ENCODE measurements around the gene MTG1.
"Not testable (repeated sequence)": the region's sequence is repeated elsewhere in the genome, so short reads cannot be mapped to it uniquely, and the experiment has no call there.

MTG1 gene

DNA sequence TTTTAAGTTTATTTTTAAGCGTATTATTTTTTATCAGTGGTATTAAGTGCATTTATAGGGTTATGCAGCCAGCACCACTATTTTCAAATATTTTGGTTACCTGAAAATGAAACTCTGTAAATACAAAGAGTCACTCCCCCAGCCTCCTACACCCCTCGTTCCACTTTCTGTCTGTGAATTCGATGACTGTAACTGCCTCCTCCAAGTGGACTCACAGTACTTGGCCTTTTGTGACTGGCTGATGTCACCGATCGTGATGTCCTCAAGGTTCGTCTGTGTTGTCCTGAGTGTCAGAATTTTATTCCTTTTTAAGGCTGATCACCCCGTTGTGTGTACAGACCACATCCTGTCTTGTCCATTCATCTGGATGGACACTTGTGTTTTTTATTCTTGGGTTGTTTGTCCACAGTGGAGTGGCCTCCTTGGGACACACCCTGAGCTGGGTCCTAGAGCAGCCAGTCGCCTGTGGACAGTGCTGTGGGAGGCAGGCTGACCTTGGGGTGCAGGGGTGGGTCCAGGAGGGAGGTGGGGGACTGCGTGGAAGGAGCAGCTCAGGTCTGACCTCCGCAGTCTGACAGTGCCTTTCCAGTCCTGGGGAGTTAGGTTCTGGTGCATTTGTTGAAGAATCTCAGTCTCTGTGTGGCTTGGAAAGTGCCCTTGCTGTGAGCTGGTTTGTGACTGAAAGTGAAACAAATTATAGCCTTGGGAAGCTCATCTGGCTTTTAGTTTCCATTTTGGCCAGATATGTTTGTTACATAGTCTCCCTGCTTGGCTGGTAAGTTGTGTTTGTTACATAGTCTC, 6.9 kb downstream of the MTG1 start:
- no peak for DNase-seq (ENCODE audit: low spot score)

DNA sequence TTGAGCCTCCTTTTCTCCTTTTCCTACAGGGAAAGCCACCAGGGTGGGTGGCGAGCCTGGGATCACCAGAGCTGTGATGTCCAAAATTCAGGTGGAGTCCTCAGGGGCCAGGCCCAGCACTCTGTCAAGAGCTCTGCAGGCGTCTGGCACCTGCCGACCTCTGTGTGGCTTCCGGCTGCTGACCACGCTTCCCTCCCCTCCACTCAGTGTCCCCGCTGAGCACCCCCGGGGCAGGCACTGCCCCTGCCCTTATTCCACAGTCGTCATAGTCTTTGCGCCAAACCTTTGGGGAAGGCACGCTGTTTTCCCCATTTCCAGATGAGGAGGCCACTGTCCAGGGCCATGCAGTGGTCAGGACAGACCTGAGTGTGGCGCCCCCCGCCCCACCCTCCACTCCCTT, 7.5 kb downstream of the MTG1 start:
- DNase-seq (ENCODE audit: low spot score), result no peak

DNA sequence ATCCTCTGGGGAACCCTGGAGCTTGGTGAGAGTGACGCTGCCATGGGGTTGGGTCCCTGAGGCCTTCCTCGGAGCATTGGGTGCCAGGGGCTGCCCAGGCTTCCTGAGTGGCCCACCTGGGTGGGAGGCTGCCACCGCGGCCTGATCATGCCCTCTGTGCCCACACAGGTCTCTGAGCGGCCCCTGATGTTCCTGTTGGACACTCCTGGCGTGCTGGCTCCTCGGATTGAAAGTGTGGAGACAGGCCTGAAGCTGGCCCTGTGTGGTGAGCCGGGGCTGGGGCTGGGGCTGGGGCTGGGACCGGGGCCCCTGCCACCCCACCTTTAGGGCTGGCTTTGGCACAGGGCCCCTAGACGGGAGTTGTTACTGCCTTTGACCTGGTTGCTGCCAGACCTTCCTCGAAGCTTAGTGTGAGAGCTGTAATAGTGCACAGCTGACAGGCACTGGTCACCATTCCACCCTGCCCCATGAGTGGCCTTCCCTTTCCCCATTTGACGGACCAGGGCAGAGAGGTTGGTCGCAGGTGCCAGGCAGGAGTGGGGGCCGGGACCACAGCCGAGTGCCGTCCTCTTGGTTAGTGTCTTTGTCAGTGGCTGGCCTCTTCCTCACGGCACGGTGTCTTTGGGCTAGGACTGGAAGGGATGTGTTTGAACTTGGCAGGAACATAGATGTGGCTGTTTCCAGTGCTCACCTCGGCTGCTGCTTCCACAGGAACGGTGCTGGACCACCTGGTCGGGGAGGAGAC, 8.2 kb downstream of the MTG1 start:
- no peak for DNase-seq (ENCODE audit: low spot score)

DNA sequence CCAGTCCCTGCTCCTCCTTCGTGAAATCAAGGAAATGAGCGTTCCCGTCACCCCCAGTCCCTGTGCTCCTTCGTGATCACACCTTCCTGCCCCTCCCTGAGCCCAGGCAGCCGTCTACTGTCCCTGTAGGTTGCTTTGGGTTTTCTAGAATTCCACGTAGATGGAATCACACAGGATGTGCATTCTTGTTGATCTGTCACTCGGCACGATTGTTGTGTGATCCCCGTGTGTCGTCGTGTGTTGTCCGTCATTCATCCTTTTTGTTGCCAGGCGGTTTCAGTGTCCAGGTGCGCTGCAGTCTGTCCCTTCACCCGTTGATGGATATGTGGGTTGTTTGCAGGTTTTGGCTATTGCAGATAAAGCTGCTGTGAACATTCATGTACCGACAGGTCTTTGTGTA, 9.4 kb downstream of the MTG1 start:
- no peak for DNase-seq (ENCODE audit: low spot score)

DNA sequence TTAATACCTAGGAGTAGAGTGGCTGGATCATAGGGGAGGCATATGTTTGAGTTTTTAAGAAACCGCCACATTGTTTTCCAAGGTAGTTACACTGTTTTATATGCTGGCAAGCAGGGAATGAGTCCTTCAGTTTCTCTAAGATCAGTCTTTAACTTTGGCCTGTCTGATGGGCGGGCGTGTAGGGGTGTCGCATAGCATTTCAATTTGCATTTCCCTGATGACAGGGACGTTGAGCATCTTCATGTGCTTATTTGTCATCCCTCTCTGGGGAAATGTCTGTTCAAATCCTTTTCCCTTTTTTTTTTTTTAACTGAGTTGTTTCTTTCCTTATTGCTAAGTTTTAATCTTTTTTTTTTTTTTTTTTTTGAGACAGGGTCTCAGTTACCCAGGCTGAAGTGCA, 9.8 kb downstream of the MTG1 start:
- DNase-seq (ENCODE audit: low spot score), result no peak

DNA sequence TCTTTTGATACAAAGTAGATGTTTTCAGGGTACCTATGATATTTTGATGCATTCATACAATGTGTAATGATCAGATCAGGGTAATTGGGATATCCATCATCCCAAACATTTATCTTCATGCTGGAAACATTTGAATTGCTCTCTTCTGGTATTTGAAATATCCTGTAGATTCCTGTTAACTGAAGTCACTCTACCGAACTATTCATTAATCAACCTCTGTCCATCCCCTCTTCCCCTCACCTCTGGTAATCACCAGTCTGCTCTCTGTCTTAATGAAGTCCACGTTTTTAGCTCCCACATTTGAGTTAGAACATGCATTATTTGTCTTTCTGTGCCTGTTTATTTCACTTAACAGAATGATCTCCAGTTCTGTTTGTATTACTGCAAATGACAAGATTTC, 11.3 kb downstream of the MTG1 start:
- DNase-seq (ENCODE audit: low spot score), result no peak

DNA sequence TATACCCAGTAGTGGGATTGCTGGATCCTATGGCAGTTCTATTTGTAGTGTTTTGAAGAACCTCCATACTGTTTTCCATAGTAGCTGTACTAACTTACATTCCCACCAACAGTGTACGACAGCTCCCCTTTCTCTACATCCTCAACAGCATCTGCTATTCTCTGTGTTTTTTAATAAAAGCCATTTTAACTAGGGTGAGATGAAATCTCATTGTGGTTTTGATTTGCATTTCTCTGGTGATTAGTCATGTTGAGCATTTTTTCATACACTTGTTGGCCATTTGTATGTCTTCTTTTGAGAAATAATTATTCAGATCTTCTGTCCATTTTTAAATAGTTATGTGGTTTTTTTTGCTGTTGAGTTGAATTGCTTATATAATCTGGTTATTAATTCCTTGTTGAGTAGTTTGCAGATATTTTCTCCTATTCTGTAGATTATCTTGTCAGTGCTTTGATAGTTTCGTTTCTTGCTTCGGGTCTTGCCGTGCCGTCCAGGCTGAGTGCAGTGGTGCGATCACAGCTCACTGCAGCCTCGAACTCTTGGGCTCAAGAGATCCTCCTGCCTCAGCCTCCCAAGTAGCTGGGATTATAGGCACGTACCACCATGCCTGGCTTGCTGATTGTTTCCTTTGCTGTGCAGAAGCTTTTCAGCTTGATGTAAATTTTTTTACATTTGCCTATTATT, 12.0 kb downstream of the MTG1 start:
- no peak for DNase-seq (ENCODE audit: low spot score)

DNA sequence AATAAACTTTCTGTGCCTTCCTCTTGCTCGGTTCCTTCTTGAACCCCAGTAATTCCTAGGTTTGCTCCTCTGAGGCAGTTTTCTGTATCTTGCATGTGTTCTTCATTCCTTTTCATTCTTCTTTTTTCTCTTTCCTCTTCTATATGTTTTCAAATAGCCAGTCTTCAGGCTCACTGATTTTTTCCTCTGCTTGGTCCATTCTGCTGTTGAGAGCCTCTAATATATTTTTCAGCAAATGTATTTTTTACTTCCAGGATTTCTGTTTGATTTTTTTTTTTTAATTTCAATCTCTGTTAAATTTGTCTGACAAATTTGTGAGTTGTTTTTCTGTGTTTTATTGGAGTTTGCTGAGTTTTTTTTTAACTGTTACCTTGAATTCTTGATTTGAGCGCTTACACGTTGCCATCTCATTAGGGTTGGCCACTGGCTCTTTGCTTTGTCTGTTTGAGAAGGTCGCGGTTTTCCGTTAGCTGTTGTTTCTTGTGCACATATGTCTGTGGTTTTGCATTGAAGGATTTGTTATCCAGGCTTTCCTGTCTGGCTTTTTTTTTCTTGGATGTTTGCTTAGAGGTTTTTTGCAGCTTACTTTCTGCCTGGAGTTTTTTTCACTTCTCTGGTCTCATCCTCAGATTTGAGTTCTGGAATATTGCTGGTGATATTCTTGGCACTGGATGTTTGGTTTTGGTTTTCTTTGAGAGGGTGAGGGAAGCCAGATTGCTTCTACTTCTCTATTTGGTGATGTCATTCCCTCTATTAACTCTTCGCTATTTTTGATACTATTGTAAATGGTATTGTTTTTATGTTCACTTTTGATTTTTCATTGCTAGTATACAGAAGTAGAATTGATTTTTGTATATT, 17.8 kb downstream of the MTG1 start:
- DNase-seq (ENCODE audit: low spot score), result no peak

DNA sequence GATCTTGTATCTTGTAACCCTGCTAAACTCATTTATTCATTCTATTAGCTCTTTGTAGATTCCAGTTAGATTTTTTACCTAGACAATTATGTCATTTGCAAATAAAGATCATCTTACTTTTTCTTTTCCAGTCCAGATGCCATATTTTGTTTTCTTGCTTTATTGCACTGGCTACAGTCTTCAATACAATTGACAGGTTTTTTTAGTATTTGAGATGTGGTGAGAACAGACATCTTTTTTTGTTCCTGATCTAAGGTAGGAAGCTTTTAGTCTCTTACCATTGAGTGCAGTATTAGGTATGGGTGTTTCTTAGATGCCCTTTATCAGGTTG, 18.4 kb downstream of the MTG1 start:
- DNase-seq (ENCODE audit: low spot score), result no peak

DNA sequence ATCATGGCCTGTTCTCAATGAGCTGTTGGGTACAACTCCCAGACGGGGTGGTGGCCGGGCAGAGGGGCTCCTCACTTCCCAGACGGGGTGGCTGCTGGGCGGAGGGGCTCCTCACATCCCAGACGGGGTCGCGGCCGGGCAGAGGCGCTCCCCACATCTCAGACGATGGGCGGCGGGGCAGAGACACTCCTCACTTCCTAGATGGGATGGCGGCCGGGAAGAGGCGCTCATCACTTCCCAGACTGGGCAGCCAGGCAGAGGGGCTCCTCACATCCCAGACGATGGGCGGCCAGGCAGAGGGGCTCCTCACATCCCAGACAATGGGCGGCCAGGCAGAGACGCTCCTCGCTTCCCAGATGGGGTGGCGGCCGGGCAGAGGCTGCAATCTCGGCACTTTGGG, 20.4 kb downstream of the MTG1 start:
- not testable (repeated sequence) for DNase-seq (ENCODE audit: low spot score)

DNA sequence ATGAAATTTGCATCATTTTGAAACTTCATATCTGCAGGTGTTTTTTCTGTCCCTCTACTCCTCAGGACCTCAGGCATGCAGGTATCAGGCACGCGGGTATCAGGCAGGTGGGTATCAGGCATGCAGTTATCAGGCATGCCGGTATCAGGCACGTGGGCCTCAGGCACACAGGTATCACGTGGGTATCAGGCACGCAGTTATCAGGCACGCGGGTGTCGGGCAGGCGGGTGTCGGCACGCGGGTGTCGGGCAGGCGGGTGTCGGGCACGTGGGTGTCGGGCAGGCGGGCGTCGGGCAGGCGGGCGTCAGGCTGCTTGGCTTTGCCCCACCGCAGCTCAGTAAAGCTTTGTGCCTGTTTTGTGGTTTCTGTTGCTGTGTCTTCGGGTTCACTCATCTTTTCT, 21.8 kb downstream of the MTG1 start:
- no peak for DNase-seq (ENCODE audit: low spot score)

DNA sequence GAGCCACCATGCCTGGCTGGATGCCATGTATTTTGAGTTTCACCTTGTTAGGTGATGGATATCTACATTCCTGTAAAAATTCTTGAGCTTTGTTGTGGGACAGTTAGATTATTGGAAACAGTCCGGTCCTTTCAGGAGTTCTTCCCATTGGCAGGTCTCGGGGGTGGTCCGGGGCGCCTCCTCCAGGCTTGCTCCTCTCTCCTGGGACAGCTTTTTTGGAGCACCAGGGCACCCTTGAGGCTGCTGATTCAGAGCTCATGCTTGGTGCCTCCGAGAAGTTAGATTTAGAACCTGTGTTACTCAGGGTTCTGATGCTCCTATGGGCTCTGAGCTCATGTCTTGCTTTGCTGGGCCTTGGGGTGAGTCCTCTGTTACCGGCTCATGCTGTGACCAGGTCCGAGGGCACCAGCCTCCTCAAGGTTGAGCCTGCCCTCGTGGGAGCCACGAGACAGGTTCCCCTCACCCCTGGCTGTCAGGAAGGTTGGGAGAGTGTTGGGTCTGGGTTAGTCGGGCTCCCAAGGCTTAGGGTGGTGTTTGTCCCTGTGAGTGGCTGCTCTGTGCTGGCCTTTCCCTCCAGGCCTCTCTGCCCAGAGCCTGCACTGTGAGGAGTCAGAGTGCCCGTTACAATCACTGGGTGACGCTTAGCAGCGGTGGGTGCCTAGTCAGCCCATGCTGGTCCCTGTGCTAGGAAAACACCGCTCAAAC, 24.5 kb downstream of the MTG1 start:
- no peak for DNase-seq (ENCODE audit: low spot score)

DNA sequence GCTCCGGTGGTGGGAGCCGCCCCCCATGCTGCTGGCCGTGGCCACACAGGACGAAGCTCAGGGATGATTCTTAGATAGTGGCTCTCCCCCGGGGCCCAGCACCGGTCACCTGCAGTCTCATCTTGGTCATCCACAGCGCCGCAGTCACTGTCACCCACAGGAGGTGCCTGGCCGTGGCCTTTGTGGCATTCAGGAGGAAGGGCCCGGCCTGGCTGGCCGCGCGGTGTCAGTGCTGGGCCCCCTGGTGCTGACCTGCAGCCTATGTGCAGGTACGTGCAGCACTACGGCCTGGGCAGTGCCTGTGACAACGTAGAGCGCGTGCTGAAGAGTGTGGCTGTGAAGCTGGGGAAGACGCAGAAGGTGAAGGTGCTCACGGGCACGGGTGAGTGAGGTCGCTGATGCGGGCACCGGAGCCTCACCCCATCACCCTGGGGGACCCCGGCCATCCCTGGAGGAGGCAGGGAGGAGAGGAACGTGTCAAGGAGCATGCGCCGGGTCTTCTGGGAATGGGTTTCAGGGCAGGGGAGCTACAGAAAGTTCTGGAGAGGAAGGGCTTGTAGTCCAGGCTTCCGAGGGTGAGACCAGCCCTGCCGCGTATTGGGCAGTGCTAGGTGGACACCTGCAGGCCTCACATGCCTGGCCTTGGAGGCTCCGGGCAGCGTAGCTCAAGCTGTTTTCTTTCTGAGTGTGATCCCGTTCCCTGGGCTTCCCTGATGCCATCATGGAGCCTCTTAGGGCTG, 25.4 kb downstream of the MTG1 start:
- DNase-seq (ENCODE audit: low spot score), result no peak

DNA sequence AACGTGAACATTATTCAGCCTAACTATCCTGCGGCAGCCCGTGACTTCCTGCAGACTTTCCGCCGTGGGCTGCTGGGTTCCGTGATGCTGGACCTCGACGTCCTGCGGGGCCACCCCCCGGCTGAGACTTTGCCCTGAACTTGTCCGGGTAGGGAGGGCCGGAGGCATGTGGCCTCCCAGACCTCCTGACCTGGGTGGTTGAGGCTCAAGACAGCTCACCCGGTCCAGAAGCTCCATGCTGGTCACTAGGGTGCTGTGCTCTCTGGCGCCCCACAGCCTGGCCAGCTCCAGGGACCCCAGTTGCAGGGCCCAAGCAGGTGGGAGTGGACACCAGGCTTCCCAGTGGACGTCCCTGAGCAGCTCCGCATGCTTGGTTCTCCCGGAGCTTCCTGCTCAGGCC, 26.1 kb downstream of the MTG1 start:
- no peak for DNase-seq (ENCODE audit: low spot score)

DNA sequence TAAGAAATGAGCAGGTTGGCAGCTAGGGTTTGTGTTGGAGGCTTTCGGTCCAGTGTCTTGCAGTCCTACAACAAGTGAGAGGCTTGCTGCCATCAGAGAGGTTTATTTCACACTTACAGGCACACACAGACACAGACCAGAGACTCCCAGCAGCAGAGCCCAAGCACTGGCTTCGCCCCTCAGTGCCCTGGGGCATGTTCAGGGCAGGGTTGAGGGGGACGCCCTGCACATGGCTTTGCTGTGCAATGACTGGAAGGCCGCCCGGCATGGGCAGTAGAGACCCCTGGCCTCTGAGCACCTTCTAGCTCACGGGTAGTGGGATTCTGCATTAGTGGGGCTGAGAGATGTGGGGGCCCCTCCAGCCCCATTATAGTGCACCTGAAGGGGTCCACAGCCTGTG, 26.6 kb downstream of the MTG1 start:
- DNase-seq (ENCODE audit: low spot score), result no peak

DNA sequence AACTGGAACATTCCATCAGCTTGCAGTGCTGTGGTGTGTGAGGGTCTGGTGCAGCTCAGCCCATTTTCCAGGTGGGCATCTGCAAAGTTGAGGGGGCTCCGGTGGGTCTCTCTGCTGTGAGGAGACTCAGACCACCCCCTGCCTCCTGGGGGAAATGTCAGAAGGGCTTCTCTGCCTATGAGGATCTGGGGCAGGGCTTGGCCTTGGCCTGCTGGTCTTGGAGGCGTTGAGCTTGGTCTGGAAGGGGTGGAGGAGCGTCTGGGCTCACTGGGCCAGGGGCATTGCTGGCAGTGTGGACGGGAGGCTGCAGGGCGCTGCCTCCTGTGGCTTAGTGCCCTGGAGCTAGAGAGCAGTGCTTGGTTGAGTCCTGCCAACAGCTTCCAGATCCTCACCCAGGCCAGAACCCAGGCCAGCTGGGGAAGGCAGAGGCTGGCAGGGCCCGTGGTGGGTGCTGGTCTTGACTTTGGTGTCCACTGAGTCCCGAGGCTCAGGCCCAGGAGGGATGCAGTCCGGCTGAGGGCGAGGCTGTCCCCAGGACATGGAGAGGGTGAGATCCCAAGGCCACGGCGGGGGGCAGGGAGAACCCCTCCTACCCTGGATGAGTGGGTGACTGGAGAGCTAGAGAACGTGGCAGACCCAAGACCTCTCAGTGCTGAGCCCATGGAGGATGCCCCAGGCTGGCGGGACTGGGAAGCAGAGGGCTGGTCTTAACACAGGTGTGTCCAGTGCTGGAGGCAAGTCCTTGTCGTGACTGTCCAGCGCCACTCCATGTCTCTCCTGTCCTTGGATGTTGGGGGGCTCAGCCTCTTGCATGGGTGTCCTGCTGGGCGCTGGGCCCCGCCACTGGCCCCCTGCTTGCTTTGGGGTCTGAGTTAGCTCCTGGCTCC, 27.6 kb downstream of the MTG1 start:
- no peak for DNase-seq (ENCODE audit: low spot score)

DNA sequence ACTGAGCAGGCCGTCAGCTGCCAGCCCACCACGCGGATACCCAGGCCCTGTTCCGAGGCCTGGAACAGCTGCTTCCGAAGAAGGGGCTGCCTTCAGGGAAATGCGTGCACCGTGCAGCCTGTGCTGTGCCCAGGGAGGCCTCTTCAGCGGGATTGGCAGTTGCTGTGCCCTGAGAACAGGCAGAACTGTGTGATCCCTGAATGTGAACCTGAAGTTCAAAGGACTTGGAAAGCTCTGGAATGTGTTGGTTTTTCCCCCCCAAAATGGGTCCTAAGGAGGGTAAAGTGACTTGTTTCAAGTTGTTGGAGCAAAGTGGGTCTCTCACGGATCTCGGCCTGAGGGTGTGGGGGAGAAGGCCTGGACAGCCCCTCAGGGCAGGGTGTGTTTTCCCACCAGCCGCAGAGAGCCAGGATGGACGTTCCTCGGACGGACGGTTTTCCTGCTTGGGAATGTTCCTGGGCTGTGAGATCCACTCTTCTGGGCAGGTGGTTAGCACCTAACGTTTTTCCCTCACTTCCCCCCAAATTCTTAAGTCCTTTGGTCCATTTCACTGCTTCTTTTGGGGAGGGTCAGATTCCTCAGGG, 28.4 kb downstream of the MTG1 start:
- no peak for DNase-seq (ENCODE audit: low spot score)

DNA sequence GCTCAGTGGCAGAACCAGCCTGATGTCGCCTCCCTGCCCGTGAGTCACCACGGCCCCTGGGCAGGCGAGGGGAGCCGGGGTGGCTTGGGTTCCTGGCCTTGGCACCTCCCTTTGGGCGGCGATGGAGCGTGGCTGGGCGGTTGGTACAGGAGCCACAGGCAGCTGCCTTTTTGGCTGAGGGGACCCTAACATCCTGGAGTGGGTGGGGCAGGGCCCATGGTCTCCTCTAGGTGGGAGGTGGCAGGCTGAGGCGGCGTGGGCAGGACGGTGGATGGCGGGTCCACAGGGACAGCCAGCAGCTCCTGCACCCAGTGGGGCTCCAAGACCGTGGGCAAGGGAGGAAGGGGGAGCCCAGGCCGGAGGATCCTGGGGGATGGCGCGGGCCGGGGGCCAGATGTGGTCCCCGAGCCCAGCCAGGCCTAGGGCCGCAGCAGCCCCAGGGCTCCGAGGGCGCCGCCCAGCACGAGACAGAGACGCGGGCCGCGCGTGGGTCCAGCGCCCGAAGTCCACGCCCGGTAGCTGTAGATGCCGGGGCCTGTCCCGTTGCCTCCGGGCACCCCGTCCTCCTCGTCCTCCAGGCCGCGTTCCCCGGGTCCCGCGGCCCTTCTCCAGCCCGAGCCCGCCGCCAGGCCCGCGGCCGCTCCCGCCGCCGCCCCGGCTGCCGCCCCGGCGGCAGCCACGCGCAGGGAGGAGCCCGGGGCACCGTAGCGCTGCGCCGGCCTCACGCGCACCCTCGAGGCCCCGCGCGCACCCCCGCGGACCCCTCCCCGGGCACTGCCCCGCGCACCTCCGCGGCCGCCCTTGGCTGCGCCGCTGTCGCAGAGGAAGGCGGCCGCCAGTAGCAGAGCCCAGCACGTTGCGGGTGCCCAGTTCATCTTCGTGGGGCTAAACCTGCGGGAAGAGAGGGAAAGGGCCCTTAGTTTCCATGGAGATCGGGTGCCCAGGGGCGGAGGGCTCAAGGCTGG, 29.1 kb downstream of the MTG1 start:
- DNase-seq (ENCODE audit: low spot score), result no peak

Measured in activated CD4-positive, alpha-beta T cell treated with anti-CD3 and anti-CD28 coated beads, Interleukin-2, Interleukin-4, amounts not matched to agents 100 ng/mL and 50 ng/mL, durations not matched to agents 16 hours and 8 hours (primary cell).